ENCODE data around the gene STK17B. TPM values are rescaled to one million over a fixed set of nuclear protein-coding genes. Genes with fewer than 3 reads are reported as not detected.

The STK17B gene
- total RNA-seq, 1 donor from 2014 or later, result 223 TPM

- intact Hi-C loops (cut with micrococcal nuclease), result loop anchor here (1.0 to 10.0 kb wide), 8 partner anchors 10 to 1274 kb away; partner anchors contain the start of genes DNAH7, SF3B1 and STK17B
Observed at GRCh38 chr2:196160946-196161345, 10.4 kb downstream of the STK17B start.

- intact Hi-C loops (cut with micrococcal nuclease), result loop anchor here (1.0 to 10.0 kb wide), 8 partner anchors 9 to 1275 kb away; partner anchors contain the start of genes DNAH7, SF3B1 and STK17B
Observed at GRCh38 chr2:196160101-196160500, 11.3 kb downstream of the STK17B start.

DNA sequence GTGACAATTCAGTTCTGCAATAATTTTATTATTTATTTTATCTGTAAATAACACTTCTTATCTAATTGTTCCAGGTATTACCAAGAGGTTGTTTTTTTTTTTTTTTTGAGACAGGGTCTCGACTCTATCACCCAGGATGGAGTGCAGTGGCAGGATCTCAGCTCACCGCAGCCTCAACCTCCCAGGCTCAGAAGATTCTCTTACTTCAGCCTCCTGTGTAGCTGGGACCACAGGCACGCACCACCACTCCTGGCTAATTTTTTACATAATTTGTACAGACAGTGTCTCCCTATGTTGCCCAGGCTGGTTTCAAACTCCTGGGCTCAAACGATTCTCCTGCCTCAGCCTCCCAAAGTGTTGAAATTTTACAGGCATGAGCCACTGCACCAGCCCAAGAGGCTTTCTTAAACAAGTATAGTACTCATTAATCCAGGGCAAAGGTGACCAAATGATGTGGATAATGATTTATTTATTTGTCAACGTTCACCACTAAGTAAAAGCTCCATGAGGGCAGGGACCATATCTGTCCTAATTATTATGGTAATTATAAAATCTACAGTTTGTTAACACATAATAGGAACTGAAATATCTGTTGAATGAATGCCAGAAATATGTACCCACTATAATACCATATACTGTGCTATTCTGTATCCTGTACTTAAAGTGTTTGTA is 12.0 kb downstream of the STK17B start:
- intact Hi-C loops (cut with micrococcal nuclease), result no loop called here

DNA sequence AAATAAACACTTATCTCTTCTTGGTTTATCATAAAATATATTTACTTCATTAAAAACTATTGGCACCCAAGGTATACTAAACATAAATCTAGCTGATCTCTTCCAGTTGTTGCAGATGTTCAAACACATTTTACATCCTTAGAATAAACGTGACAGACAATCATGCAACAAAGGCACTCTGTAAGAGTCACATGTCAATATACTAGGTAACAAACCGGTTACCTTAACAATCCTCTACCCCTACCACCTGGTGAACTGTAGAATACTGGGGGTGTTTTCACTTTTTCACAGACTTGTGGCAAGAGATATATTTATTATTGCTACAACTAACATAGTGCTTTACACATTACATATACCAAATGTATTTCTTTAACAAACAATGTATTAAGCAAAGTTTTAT is 15.8 kb downstream of the STK17B start:
- intact Hi-C loops (cut with micrococcal nuclease), result no loop called here

GRCh38 chr2:196153480-196153879 is 17.9 kb downstream of the STK17B start:
- intact Hi-C loops (cut with micrococcal nuclease), result no loop called here

DNA sequence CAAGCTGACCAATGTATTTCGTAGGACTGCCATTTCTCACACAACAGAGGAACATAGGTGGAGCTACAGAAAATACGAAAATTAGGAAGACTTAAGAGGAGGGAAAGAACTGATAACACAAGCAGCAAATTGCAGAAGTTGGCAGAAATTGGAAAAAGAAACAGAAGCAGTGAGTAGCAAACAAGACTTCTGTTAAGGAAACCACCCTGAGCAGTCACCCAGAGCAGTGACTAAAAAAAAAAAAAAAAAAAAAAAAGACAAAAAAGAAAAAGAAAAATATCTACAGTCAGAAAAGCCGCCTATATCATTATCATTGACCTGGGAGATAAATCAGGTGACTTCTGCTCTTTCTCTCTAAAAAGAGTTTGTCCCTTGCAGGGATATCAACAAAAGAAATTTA is 21.4 kb downstream of the STK17B start:
- intact Hi-C loops (cut with micrococcal nuclease), result loop anchor here (2.0 to 5.0 kb wide), 2 partner anchors 17 to 127 kb away; no protein-coding TSS in a partner anchor

GRCh38 chr2:196148736-196149135 is 22.6 kb downstream of the STK17B start:
- intact Hi-C loops (cut with micrococcal nuclease), result loop anchor here (2.0 to 5.0 kb wide), 2 partner anchors 16 to 129 kb away; no protein-coding TSS in a partner anchor

GRCh38 chr2:196145256-196145655 is 26.1 kb downstream of the STK17B start:
- intact Hi-C loops (cut with micrococcal nuclease), result loop anchor here (1.0 to 5.0 kb wide), 2 partner anchors 9 to 132 kb away; no protein-coding TSS in a partner anchor

GRCh38 chr2:196144513-196145126 is 26.8 kb downstream of the STK17B start:
- intact Hi-C loops (cut with micrococcal nuclease), result loop anchor here (1.0 to 5.0 kb wide), 2 partner anchors 8 to 133 kb away; no protein-coding TSS in a partner anchor

GRCh38 chr2:196143730-196144131 is 27.6 kb downstream of the STK17B start:
- intact Hi-C loops (cut with micrococcal nuclease), result no loop called here

- intact Hi-C loops (cut with micrococcal nuclease), result no loop called here
Observed at GRCh38 chr2:196142825-196143224, 28.6 kb downstream of the STK17B start.

GRCh38 chr2:196140213-196140612 is 31.2 kb downstream of the STK17B start:
- intact Hi-C loops (cut with micrococcal nuclease), result no loop called here

DNA sequence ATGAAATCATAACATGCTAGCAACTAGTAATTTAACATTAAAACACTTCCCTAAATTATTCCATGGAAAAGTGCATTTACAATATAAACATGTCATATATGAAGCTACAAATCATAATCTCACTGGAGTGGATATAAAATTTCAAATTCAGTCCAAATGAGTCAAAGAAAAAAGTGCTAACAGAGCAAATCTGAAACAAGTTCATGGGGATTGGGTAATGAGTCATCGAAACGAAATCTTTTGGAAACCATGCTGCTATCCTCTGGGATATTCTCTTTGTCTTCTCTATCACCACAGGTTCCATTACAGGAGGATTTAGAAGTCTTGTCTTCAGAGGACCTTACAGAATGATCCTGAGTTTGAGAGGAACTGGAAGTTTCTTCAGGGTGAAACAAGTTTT is 34.1 kb downstream of the STK17B start:
- intact Hi-C loops (cut with micrococcal nuclease), result loop anchor here (10.0 kb wide), 1 partner anchor 318 kb away; no protein-coding TSS in a partner anchor

GRCh38 chr2:196136151-196136550 is 35.2 kb downstream of the STK17B start:
- intact Hi-C loops (cut with micrococcal nuclease), result loop anchor here (1.0 to 10.0 kb wide), 2 partner anchors 9 to 319 kb away; no protein-coding TSS in a partner anchor

DNA sequence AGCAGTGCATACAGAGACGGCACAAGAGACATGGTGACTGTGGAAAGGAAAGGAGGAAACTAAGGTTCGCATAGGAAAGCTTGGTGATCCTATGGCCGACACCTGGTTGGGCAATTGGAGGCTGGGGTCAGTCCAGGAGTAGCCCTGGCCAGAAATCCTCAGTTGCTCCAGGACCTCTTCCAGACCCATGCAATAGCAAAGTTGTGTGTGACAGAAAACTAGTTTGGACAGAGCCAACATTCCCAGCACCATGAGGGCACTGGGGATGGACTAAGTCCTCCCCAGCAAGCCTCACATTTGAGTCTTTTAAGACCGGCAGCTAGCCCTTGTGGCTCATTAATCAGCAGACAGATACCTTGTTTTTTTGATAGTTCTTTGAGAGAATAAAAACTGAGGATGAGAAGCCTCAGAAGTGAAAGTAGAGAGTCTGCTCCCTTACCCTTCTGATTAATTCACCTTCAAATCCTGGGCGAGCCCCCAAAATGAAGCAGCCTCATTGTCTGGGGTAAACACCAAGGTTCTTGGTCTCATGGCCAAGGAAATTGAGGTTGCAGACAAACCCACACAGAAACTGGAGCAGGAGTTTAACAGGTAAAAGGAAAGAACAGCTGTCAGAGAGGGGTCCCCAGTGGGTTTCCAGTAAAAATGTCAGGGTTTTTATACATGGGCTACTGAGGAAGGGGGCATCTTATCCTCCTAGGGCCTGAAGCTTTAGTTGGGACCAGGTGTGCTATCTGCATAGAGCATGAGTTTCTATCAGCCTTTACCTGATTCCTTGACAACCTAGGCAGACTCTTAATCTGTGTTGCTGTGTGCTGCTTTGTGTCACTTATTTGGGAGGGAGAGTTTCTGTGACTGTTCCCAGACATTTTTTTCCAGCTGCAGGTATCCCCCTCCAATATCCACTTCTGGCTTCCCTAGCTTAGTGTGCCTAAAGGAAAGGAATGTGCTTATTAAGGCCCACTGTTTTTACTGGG is 39.1 kb downstream of the STK17B start:
- intact Hi-C loops (cut with micrococcal nuclease), result loop anchor here (1.0 to 10.0 kb wide), 7 partner anchors 17 to 323 kb away; no protein-coding TSS in a partner anchor

DNA sequence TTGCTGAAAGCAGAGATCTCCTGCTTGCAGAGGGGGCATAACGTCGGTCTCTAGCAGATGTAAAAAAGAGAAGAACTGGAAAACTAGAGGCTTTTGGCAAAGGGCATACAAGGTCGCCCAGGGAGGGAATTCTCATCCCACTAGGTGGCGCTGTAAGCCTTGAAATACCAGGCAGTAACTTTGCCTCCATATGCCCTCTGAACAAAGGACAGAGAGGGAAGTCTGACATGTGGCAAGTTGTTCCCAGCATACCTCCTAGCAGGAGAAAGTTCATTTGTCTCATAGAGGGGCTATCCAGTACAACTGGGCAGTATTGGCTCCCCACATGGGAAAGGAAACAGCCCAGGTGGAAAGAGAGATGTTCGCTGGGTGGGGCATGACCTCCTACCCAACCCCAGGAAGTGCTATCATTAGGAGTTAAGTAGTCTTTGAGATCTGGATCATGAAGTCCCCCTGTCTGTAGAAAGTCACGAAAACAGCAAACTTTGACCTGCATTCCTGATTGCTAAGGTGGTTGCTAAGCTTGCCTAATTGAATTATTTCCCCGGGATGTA is 39.9 kb downstream of the STK17B start:
- intact Hi-C loops (cut with micrococcal nuclease), result loop anchor here (1.0 to 10.0 kb wide), 4 partner anchors 36 to 323 kb away; no protein-coding TSS in a partner anchor

GRCh38 chr2:196130039-196130825 is 41.1 kb downstream of the STK17B start:
- intact Hi-C loops (cut with micrococcal nuclease), result loop anchor here (5.0 to 10.0 kb wide), 3 partner anchors 37 to 325 kb away; no protein-coding TSS in a partner anchor

GRCh38 chr2:196128749-196129148 is 42.6 kb downstream of the STK17B start:
- intact Hi-C loops (cut with micrococcal nuclease), result no loop called here

- intact Hi-C loops (cut with micrococcal nuclease), result no loop called here
Observed at GRCh38 chr2:196125596-196125995, 45.8 kb downstream of the STK17B start.
